ENCODE results near the gene KRT32. TPM values are rescaled to one million over a fixed set of nuclear protein-coding genes. Genes with fewer than 3 reads are reported as not detected.
A peak's percentile ranks its signal among the peaks of the same experiment; 100 is the strongest.

The KRT32 gene
- total RNA-seq, 2 experiments from 2014 or later: not detected

GRCh38 chr17:41498276-41498675, 31.1 kb upstream of the KRT32 start:
- intact Hi-C loops (cut with DNase I, micrococcal nuclease): loop anchor here in 1 of 2 experiments (10.0 kb wide), 1 partner anchor 173 kb away; no protein-coding TSS in a partner anchor
- CTCF ChIA-PET: no interaction called here
- no peak for ATAC-seq (ENCODE audit: poor library complexity)

GRCh38 chr17:41496803-41497484, 29.8 kb upstream of the KRT32 start:
- ATAC-seq (ENCODE audit: poor library complexity) (peak; percentile 88), DNase-seq (peak; percentile 19 to 82 (median 44))
- Mint-ChIP-seq H3K9me3 (no peaks in the 10 kb centered on the region), H3K4me1 (ENCODE audit: low read depth) (peaks cover 25% of the 10 kb centered on the region), H3K27me3 (no peaks in the 10 kb centered on the region), H3K4me3 (no peak overlapping the region), H3K27ac (no peak overlapping the region), H3K36me3 (ENCODE audit: low read depth) (no peaks in the 10 kb centered on the region)
- Histone ChIP-seq H3K9me3 (ENCODE audit: control insufficient read depth in 1 of 2, insufficient read depth in 1 of 2, low read length in 2 of 2) (no peaks in the 10 kb centered on the region), H3K27me3 (ENCODE audit: control insufficient read depth in 1 of 2, insufficient read depth in 2 of 2, low read length in 2 of 2) (no peaks in the 10 kb centered on the region), H3K27ac (ENCODE audit: low read depth in 1 of 2, low read length in 2 of 2) (no peak overlapping the region), H3K4me1 (ENCODE audit: insufficient read depth, low read length) (peaks cover 27% of the 10 kb centered on the region), H3K4me3 (ENCODE audit: low read length) (no peak overlapping the region), H3K36me3 (ENCODE audit: insufficient read depth, low read length) (no peaks in the 10 kb centered on the region)
- ChIA-PET POLR2A (no interaction called here), CTCF (interaction anchor here (1.2 kb wide), 1 partner anchor 175 kb away, joined by 4 read pairs; no protein-coding TSS in a partner anchor)
- peak; percentile 41 for TF ChIP-seq CTCF (IDR thresholded peaks at IDR 0.05)
- intact Hi-C loops (cut with DNase I, micrococcal nuclease): loop anchor here (1.0 to 10.0 kb wide), 2 partner anchors 172 to 588 kb away; no protein-coding TSS in a partner anchor

More at GRCh38 chr17:41498276-41498675, 31.1 kb upstream of the KRT32 start:
- Histone ChIP-seq H3K4me1 (ENCODE audit: insufficient read depth, low read length) (peaks cover 16% of the 10 kb centered on the region), H3K4me3 (ENCODE audit: low read length) (no peak overlapping the region), H3K27me3 (ENCODE audit: control insufficient read depth in 1 of 2, insufficient read depth in 2 of 2, low read length in 2 of 2) (no peaks in the 10 kb centered on the region), H3K9me3 (ENCODE audit: control insufficient read depth in 1 of 2, insufficient read depth in 1 of 2, low read length in 2 of 2) (no peaks in the 10 kb centered on the region), H3K36me3 (ENCODE audit: insufficient read depth, low read length) (no peaks in the 10 kb centered on the region), H3K27ac (ENCODE audit: low read depth in 1 of 2, low read length in 2 of 2) (no peak overlapping the region)
- POLR2A ChIA-PET: no interaction called here
- Mint-ChIP-seq H3K9me3 (no peaks in the 10 kb centered on the region), H3K27ac (no peak overlapping the region), H3K4me1 (ENCODE audit: low read depth) (peaks cover 22% of the 10 kb centered on the region), H3K27me3 (no peaks in the 10 kb centered on the region), H3K4me3 (no peak overlapping the region), H3K36me3 (ENCODE audit: low read depth) (no peaks in the 10 kb centered on the region)
- no peak for TF ChIP-seq CTCF (IDR thresholded peaks at IDR 0.05)
- DNase-seq: peak in 2 of 14 experiments; percentile 41 to 51

- Mint-ChIP-seq H3K27me3 (no peaks in the 10 kb centered on the region), H3K4me1 (ENCODE audit: low read depth) (peaks cover 25% of the 10 kb centered on the region), H3K9me3 (no peaks in the 10 kb centered on the region), H3K4me3 (no peak overlapping the region), H3K36me3 (ENCODE audit: low read depth) (no peaks in the 10 kb centered on the region), H3K27ac (no peak overlapping the region)
- ATAC-seq (ENCODE audit: poor library complexity) (no peak), DNase-seq (no peak)
- ChIA-PET POLR2A (interaction anchor here (0.6 kb wide), 1 partner anchor 22 kb away, joined by 3 read pairs; no protein-coding TSS in a partner anchor), CTCF (no interaction called here)
- Histone ChIP-seq H3K9me3 (ENCODE audit: control insufficient read depth in 1 of 2, insufficient read depth in 1 of 2, low read length in 2 of 2) (no peaks in the 10 kb centered on the region), H3K4me3 (ENCODE audit: low read length) (no peak overlapping the region), H3K36me3 (ENCODE audit: insufficient read depth, low read length) (no peaks in the 10 kb centered on the region), H3K27ac (ENCODE audit: low read depth in 1 of 2, low read length in 2 of 2) (no peak overlapping the region), H3K27me3 (ENCODE audit: control insufficient read depth in 1 of 2, insufficient read depth in 2 of 2, low read length in 2 of 2) (no peaks in the 10 kb centered on the region), H3K4me1 (ENCODE audit: insufficient read depth, low read length) (peaks cover 39% of the 10 kb centered on the region)
- intact Hi-C loops (cut with DNase I, micrococcal nuclease): loop anchor here in 1 of 2 experiments (10.0 kb wide), 1 partner anchor 170 kb away; no protein-coding TSS in a partner anchor
- TF ChIP-seq CTCF (IDR thresholded peaks at IDR 0.05): no peak
Measured at GRCh38 chr17:41494524-41494923, 27.3 kb upstream of the KRT32 start.
